Activated B cell treated with CpG ODN at 0.5 μM for 24 hours (primary cell): Measurements from ENCODE around the gene HERPUD1. TPM values are rescaled to one million over a fixed set of nuclear protein-coding genes. Genes with fewer than 3 reads are reported as not detected.

Source experiments
- ATAC-seq: fragments of 200-7000 bp; cut with Tn5 transposase; one replicate; pipeline ENCODE4 v1.10.0; 2021; ENCODE audit warnings: low read depth, mild to moderate bottlenecking, moderate library complexity
- CTCF ChIA-PET: fragments of 350-600 bp; sonication (Branson Sonifier 250); formaldehyde crosslinking; loops from one replicate; lab custom pipeline; 2021; ENCODE audit warnings: antibody characterized with exemption; lab: Charles Lee
- POLR2A ChIA-PET: fragments of 350-600 bp; sonication (Branson Sonifier 250); formaldehyde crosslinking; loops from one replicate; lab custom pipeline; 2021; ENCODE audit warnings: antibody characterized with exemption; lab: Charles Lee
- DNase-seq: peaks from one replicate; pipeline ENCODE4 v3.0.0; 2022
- H3K27ac Mint-ChIP-seq: one replicate; pipeline ENCODE4 v1.8.0; 2020; ENCODE audit warnings: mixed read lengths
- H3K27me3 Mint-ChIP-seq: one replicate; pipeline ENCODE4 v1.8.0; 2021; ENCODE audit warnings: mixed read lengths
- H3K36me3 Mint-ChIP-seq: one replicate; pipeline ENCODE4 v1.8.0; 2021; ENCODE audit warnings: low read depth, mixed read lengths
- H3K4me1 Mint-ChIP-seq: one replicate; pipeline ENCODE4 v1.8.0; 2021; ENCODE audit warnings: mixed read lengths
- H3K4me3 Mint-ChIP-seq: one replicate; pipeline ENCODE4 v1.8.0; 2020; ENCODE audit warnings: mild to moderate bottlenecking, mixed read lengths
- H3K9me3 Mint-ChIP-seq: one replicate; pipeline ENCODE4 v1.8.0; 2020; ENCODE audit warnings: mixed read lengths
- CTCF ChIP-seq: fragments of 200-600 bp; IDR thresholded peaks from one replicate; pipeline ENCODE4 v1.8.0; 2022; ENCODE audit warnings: antibody characterized with exemption, mild to moderate bottlenecking
- intact Hi-C: fragments of 100-400 bp; cut with micrococcal nuclease; formaldehyde crosslinking; loops from one replicate; pipeline ENCODE4 v1.15.1; 2024
- total RNA-seq: library from RNA; stranded (reverse); gene quantifications from 2 replicates; pipeline ENCODE4 v1.2.3, GENCODE V29; 2022

The HERPUD1 gene
- total RNA-seq, 1 donor from 2014 or later: 820 TPM

- intact Hi-C loops: loop anchor here (5.0 to 10.0 kb wide), 3 partner anchors 295 to 608 kb away; partner anchors contain the start of genes AMFR, CCDC102A, MT1A and MT1M
- CTCF ChIA-PET: interaction anchor here (0.9 kb wide), 1 partner anchor 63 kb away, joined by 3 read pairs; no protein-coding TSS in a partner anchor
- TF ChIP-seq CTCF: no peak
- peak overlapping the region; percentile 69 for H3K27ac Mint-ChIP-seq
- no peaks in the 10 kb centered on the region for H3K9me3 Mint-ChIP-seq
- no peaks in the 10 kb centered on the region for H3K27me3 Mint-ChIP-seq
- POLR2A ChIA-PET: interaction anchor here (0.6 to 22.7 kb wide), 8 partner anchors 10 to 64 kb away, joined by 3 to 795 read pairs (median 16); partner anchors contain the start of gene SLC12A3
- ATAC-seq (no peak), DNase-seq (no peak)
- H3K4me3 Mint-ChIP-seq: no peak overlapping the region
- H3K4me1 Mint-ChIP-seq: peaks cover 43% of the 10 kb centered on the region
- H3K36me3 Mint-ChIP-seq: peaks cover 25% of the 10 kb centered on the region
These were observed 2.3 kb upstream of the HERPUD1 start for GRCh38 chr16:56929639-56930038.

GRCh38 chr16:56930486-56931270, 1.3 kb upstream of the HERPUD1 start:
- POLR2A ChIA-PET: interaction anchor here (0.6 to 22.7 kb wide), 19 partner anchors 9 to 115 kb away, joined by 3 to 795 read pairs (median 10); partner anchors contain the start of gene SLC12A3
- peak overlapping the region; percentile 95 for H3K27ac Mint-ChIP-seq
- peaks cover 48% of the 10 kb centered on the region for H3K4me1 Mint-ChIP-seq
- H3K9me3 Mint-ChIP-seq: no peaks in the 10 kb centered on the region
- no peak for DNase-seq
- no peaks in the 10 kb centered on the region for H3K27me3 Mint-ChIP-seq
- intact Hi-C loops: loop anchor here (1.0 to 10.0 kb wide), 7 partner anchors 13 to 607 kb away; partner anchors contain the start of genes AMFR, CCDC102A, MT1A and MT1M
- CTCF ChIA-PET: interaction anchor here (0.8 to 2.2 kb wide), 6 partner anchors 11 to 63 kb away, joined by 3 to 13 read pairs (median 4); no protein-coding TSS in a partner anchor
- H3K36me3 Mint-ChIP-seq: peaks cover 35% of the 10 kb centered on the region
- no peak for ATAC-seq
- TF ChIP-seq CTCF: no peak
- peak overlapping the region; percentile 97 for H3K4me3 Mint-ChIP-seq

- DNase-seq (no peak), ATAC-seq (peak; percentile 55)
- Mint-ChIP-seq H3K36me3 (peaks cover 42% of the 10 kb centered on the region), H3K4me3 (peak overlapping the region; percentile 97), H3K9me3 (no peaks in the 10 kb centered on the region), H3K4me1 (peaks cover 54% of the 10 kb centered on the region), H3K27ac (peak overlapping the region; percentile 95), H3K27me3 (no peaks in the 10 kb centered on the region)
- intact Hi-C loops: loop anchor here (1.0 to 10.0 kb wide), 7 partner anchors 14 to 606 kb away; partner anchors contain the start of genes AMFR, CCDC102A, MT1A and MT1M
- no peak for TF ChIP-seq CTCF
- POLR2A ChIA-PET: interaction anchor here (0.5 to 22.7 kb wide), 32 partner anchors 8 to 613 kb away, joined by 3 to 795 read pairs (median 4); partner anchors contain the start of genes NLRC5 and SLC12A3
- CTCF ChIA-PET: interaction anchor here (0.8 to 2.2 kb wide), 7 partner anchors 12 to 64 kb away, joined by 3 to 13 read pairs (median 5); no protein-coding TSS in a partner anchor
These were observed 561 bp upstream of the HERPUD1 start for GRCh38 chr16:56931271-56931891.

GRCh38 chr16:56932721-56933619, 1.0 kb downstream of the HERPUD1 start:
- intact Hi-C loops: loop anchor here (1.0 to 10.0 kb wide), 7 partner anchors 8 to 604 kb away; partner anchors contain the start of genes AMFR, CCDC102A, MT1A and MT1M
- ATAC-seq (no peak), DNase-seq (peak; percentile 40)
- ChIA-PET CTCF (interaction anchor here (0.7 to 2.2 kb wide), 6 partner anchors 20 to 70 kb away, joined by 3 to 8 read pairs (median 6); no protein-coding TSS in a partner anchor), POLR2A (interaction anchor here (0.6 to 22.7 kb wide), 17 partner anchors 11 to 253 kb away, joined by 3 to 795 read pairs (median 5); partner anchors contain the start of genes NLRC5, PSME3IP1, RSPRY1 and SLC12A3)
- Mint-ChIP-seq H3K4me3 (peak overlapping the region; percentile 97), H3K27ac (peak overlapping the region; percentile 95), H3K9me3 (no peaks in the 10 kb centered on the region), H3K27me3 (no peaks in the 10 kb centered on the region), H3K4me1 (peaks cover 63% of the 10 kb centered on the region), H3K36me3 (peaks cover 58% of the 10 kb centered on the region)
- no peak for TF ChIP-seq CTCF
